CD14-positive monocyte (primary cell): ENCODE results near the gene PLXNA4. TPM values are rescaled to one million over a fixed set of nuclear protein-coding genes. Genes with fewer than 3 reads are reported as not detected.

Experiments
- DNase-seq, 3 donors: peaks; one replicate each; pipeline ENCODE4 v3.0.0-alpha.2; 2011 to 2022
- H2AFZ ChIP-seq: 2 replicates; pipeline ENCODE4 v1.6.0; 2012; ENCODE audit warnings: mild to moderate bottlenecking, low read depth, low read length, inconsistent platforms; ENCODE audit not compliant: insufficient read depth, poor library complexity, severe bottlenecking
- H3K27ac ChIP-seq, 2 donors: 1 replicate in 1 of 2; 2 replicates in 1 of 2; pipeline ENCODE4 v1.5.1; 2012 to 2013; ENCODE audit warnings: low read length in 2 of 2, control low read depth in 1 of 2, inconsistent platforms in 1 of 2, low read depth in 1 of 2, mild to moderate bottlenecking in 1 of 2
- H3K27me3 ChIP-seq, 2 donors: one replicate each; pipeline versions ENCODE4 v1.6.0 to v1.6.1; 2011 to 2013; ENCODE audit warnings: low read length in 2 of 2; ENCODE audit not compliant: control insufficient read depth in 2 of 2, insufficient read depth in 2 of 2
- H3K36me3 ChIP-seq, 2 donors: replicated peaks in 1 of 2; 1 replicate in 1 of 2; 2 replicates in 1 of 2; pipeline versions ENCODE4 v1.5.1 to v1.6.1; 2012 to 2013; ENCODE audit warnings: low read length in 2 of 2, control low read depth in 1 of 2, inconsistent platforms in 1 of 2, mild to moderate bottlenecking in 1 of 2; ENCODE audit not compliant: insufficient read depth in 2 of 2, control insufficient read depth in 1 of 2
- H3K4me1 ChIP-seq, 2 donors: 1 replicate in 1 of 2; 2 replicates in 1 of 2; pipeline versions ENCODE4 v1.5.1 to v1.6.1; 2012 to 2013; ENCODE audit warnings: low read length in 2 of 2, control low read depth in 1 of 2, inconsistent platforms in 1 of 2, mild to moderate bottlenecking in 1 of 2, moderate library complexity in 1 of 2; ENCODE audit not compliant: insufficient read depth in 2 of 2, control insufficient read depth in 1 of 2
- H3K4me2 ChIP-seq: replicated peaks from 2 replicates; pipeline ENCODE3; 2012; ENCODE audit warnings: low read length, moderate library complexity, mild to moderate bottlenecking; ENCODE audit not compliant: poor library complexity, severe bottlenecking; ENCODE audit errors: extremely low read depth
- H3K4me3 ChIP-seq, 3 experiments: fragments of 200-600 bp in 1 of 3; sonication (generic) in 1 of 3; replicated peaks in 1 of 3; 1 replicate in 2 of 3; 2 replicates in 1 of 3; pipeline ENCODE4 v1.5.1; 2011 to 2013; ENCODE audit warnings: low read length in 3 of 3, mild to moderate bottlenecking in 3 of 3, control low read depth in 2 of 3, low read depth in 2 of 3, inconsistent platforms in 1 of 3, moderate library complexity in 1 of 3
- H3K79me2 ChIP-seq: 2 replicates; pipeline ENCODE4 v1.6.0; 2012; ENCODE audit warnings: mild to moderate bottlenecking, control low read depth, inconsistent platforms, low read length, moderate library complexity; ENCODE audit not compliant: insufficient read depth
- H3K9ac ChIP-seq: 2 replicates; pipeline ENCODE4 v1.6.0; 2017; ENCODE audit warnings: low read length, mild to moderate bottlenecking; ENCODE audit not compliant: insufficient read depth, poor library complexity, severe bottlenecking
- H3K9me3 ChIP-seq, 2 donors: replicated peaks in 1 of 2; 1 replicate in 1 of 2; 2 replicates in 1 of 2; pipeline versions ENCODE4 v1.5.1 to v1.6.1; 2012 to 2013; ENCODE audit warnings: low read length in 2 of 2, control low read depth in 1 of 2; ENCODE audit not compliant: control insufficient read depth in 1 of 2, insufficient read depth in 1 of 2
- H4K20me1 ChIP-seq: 2 replicates; pipeline ENCODE4 v1.6.0; 2012; ENCODE audit warnings: mild to moderate bottlenecking, low read length, control low read depth, moderate library complexity; ENCODE audit not compliant: insufficient read depth
- H3K27ac Mint-ChIP-seq, 7 donors: one replicate each; pipeline ENCODE4 v1.8.0; 2020; ENCODE audit warnings: mild to moderate bottlenecking in 7 of 7, mixed read lengths in 7 of 7, moderate library complexity in 6 of 7, inconsistent platforms in 2 of 7
- H3K27me3 Mint-ChIP-seq, 3 donors: one replicate each; pipeline ENCODE4 v1.8.0; 2021 to 2022; ENCODE audit warnings: low read depth in 3 of 3, mild to moderate bottlenecking in 3 of 3, mixed read lengths in 3 of 3, moderate library complexity in 3 of 3, inconsistent platforms in 1 of 3
- H3K36me3 Mint-ChIP-seq, 2 donors: one replicate each; pipeline ENCODE4 v1.8.0; 2020; ENCODE audit warnings: mixed read lengths in 2 of 2, inconsistent platforms in 1 of 2, mild to moderate bottlenecking in 1 of 2
- H3K4me1 Mint-ChIP-seq: one replicate; pipeline ENCODE4 v1.8.0; 2020; ENCODE audit warnings: mild to moderate bottlenecking, mixed read lengths
- H3K4me3 Mint-ChIP-seq, 2 donors: one replicate each; pipeline ENCODE4 v1.8.0; 2020; ENCODE audit warnings: mild to moderate bottlenecking in 2 of 2, mixed read lengths in 2 of 2, moderate library complexity in 1 of 2
- H3K9me3 Mint-ChIP-seq, 7 donors: one replicate each; pipeline ENCODE4 v1.8.0; 2020 to 2022; ENCODE audit warnings: mixed read lengths in 7 of 7, mild to moderate bottlenecking in 6 of 7, moderate library complexity in 6 of 7, inconsistent platforms in 2 of 7
- WGBS: methylation state at CpG from one replicate; pipeline ENCODE4 v1.1.5; 2013; ENCODE audit warnings: missing lambda C conversion rate; ENCODE audit not compliant: insufficient coverage; 5-methylcytosine and 5-hydroxymethylcytosine counted together
- intact Hi-C, 2 donors: fragments of 100-400 bp; cut with micrococcal nuclease; formaldehyde crosslinking; loops; one replicate each; pipeline versions ENCODE4 v1.15.0 to v1.15.1; 2023
- polyA plus RNA-seq, 3 donors: library from polyadenylated mRNA; depleted of rRNA in 1 of 3; unstranded in 2 of 3; stranded (reverse) in 1 of 3; fragments of 300-500 nt in 2 of 3; fragments of >200 nt in 1 of 3; fragmentation: Illumina TruSeq in 2 of 3; gene quantifications; 1 replicate in 2 of 3; 2 replicates in 1 of 3; pipeline ENCODE4 v1.2.3, GENCODE V29; 2012 to 2021
- TF ChIP-seq, protein P1 (sequence below): fragments of 200-600 bp; IDR thresholded peaks from one replicate; pipeline ENCODE4 v1.8.0; 2022; ENCODE audit warnings: antibody characterized with exemption, mild to moderate bottlenecking

The PLXNA4 gene
- polyA plus RNA-seq, 3 donors = not detected

DNA sequence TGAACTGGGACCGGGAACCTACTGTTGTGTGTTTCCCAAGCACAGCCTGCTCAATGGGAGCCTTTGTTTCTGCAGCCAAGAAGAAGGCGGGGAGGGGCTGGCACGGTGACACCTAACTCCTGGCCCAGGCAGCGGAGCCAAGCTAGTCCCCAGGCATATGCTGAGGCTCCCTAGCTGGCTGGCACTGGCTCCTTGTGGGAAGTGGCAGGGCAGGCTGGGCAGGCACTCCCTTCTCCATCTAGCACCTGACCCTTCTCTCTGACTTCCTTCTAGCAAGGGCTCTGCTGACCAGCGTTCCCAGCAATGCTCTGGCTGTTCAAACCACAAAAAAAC, 325.0 kb downstream of the PLXNA4 start:
- Histone ChIP-seq H3K9me3 (no peaks in the 10 kb centered on the region), H3K4me3 (no peak overlapping the region), H3K9ac (no peak overlapping the region), H4K20me1 (no peaks in the 10 kb centered on the region), H3K27ac (no peak overlapping the region), H3K27me3 (no peaks in the 10 kb centered on the region), H3K4me2 (no peak overlapping the region), H3K36me3 (no peaks in the 10 kb centered on the region), H2AFZ (no peak overlapping the region), H3K4me1 (no peaks in the 10 kb centered on the region), H3K79me2 (no peaks in the 10 kb centered on the region)
- DNase-seq = no peak
- no peak overlapping the region for H3K4me3 Mint-ChIP-seq
- intact Hi-C loops = no loop called here
- 73% methylated on average over 4 of the region's 5 CpGs for WGBS
- H3K9me3 Mint-ChIP-seq = peaks cover 0 to 4% (median 0%) of the 10 kb centered on the region in 7 donors
- H3K27ac Mint-ChIP-seq = no peak overlapping the region
- peaks cover 5 to 15% (median 6%) of the 10 kb centered on the region in 3 donors for H3K27me3 Mint-ChIP-seq
- H3K36me3 Mint-ChIP-seq = no peaks in the 10 kb centered on the region
- H3K4me1 Mint-ChIP-seq = no peaks in the 10 kb centered on the region
- TF ChIP-seq, protein P1, sequence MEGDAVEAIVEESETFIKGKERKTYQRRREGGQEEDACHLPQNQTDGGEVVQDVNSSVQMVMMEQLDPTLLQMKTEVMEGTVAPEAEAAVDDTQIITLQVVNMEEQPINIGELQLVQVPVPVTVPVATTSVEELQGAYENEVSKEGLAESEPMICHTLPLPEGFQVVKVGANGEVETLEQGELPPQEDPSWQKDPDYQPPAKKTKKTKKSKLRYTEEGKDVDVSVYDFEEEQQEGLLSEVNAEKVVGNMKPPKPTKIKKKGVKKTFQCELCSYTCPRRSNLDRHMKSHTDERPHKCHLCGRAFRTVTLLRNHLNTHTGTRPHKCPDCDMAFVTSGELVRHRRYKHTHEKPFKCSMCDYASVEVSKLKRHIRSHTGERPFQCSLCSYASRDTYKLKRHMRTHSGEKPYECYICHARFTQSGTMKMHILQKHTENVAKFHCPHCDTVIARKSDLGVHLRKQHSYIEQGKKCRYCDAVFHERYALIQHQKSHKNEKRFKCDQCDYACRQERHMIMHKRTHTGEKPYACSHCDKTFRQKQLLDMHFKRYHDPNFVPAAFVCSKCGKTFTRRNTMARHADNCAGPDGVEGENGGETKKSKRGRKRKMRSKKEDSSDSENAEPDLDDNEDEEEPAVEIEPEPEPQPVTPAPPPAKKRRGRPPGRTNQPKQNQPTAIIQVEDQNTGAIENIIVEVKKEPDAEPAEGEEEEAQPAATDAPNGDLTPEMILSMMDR = no peak

DNA sequence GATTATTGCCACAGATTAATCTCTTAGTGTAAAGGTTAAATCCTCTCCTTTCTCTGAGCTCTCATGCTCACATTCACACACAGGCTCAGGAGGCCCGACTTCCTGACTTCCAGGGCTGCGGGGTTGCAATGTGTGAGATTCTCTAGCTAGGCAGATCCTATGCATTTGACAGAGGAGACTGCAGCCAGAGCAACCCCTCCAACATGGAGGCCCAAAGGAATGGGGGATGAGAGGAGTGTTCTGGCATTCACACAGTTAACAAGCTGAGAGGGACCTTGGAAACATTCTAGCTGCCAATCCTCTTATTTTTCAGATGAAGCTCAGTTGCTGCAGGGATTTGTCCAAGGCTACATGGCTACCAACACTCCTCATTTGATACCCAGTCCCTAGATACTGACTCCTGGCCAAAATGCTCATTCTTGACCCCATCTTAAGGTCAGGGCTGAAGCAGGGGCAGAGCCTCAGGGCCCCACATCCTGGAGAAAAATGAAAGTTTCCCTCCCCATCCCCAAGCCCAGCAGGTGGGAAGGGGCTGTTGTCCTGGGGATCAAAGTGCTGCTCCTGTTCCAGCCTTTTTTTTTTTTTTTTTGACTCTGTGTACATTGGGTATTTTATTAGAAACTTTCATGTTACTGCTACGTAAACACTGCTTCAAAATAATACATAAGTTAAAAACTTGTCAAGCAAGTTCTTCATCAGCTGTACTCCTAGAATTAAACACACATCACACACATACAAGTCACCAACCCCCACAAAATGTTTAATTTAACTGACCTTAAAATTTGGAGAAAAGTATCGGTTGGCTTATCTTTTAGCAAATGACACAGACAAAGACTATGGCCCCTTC, 325.6 kb downstream of the PLXNA4 start:
- peaks cover 3 to 15% (median 5%) of the 10 kb centered on the region in 3 donors for H3K27me3 Mint-ChIP-seq

More for the DNA sequence above, 325.6 kb downstream of the PLXNA4 start:
- no peak overlapping the region for H3K9ac ChIP-seq
- no peaks in the 10 kb centered on the region for H3K36me3 Mint-ChIP-seq
- intact Hi-C loops = no loop called here
- no peak overlapping the region for H2AFZ ChIP-seq
- DNase-seq = no peak
- no peaks in the 10 kb centered on the region for H3K36me3 ChIP-seq
- peaks cover 0 to 4% (median 0%) of the 10 kb centered on the region in 7 donors for H3K9me3 Mint-ChIP-seq
- no CpG with 5 or more reads among the region's 4 CpGs for WGBS
- TF ChIP-seq, protein P1 = no peak
- no peaks in the 10 kb centered on the region for H4K20me1 ChIP-seq
- no peak overlapping the region for H3K4me2 ChIP-seq
- H3K4me1 Mint-ChIP-seq = no peaks in the 10 kb centered on the region
- H3K4me3 Mint-ChIP-seq = no peak overlapping the region
- H3K9me3 ChIP-seq = no peaks in the 10 kb centered on the region
- no peaks in the 10 kb centered on the region for H3K79me2 ChIP-seq
- no peak overlapping the region for H3K27ac ChIP-seq
- no peak overlapping the region for H3K4me3 ChIP-seq
- no peaks in the 10 kb centered on the region for H3K4me1 ChIP-seq
- no peaks in the 10 kb centered on the region for H3K27me3 ChIP-seq
- H3K27ac Mint-ChIP-seq = no peak overlapping the region
